GM19099 (cell line): ENCODE results near the gene XG.

ENCODE experiments used
- POLR2A ChIP-seq: IDR thresholded peaks from 3 replicates; pipeline ENCODE4 v1.6.1; 2011; ENCODE audit warnings: low read depth; ENCODE audit not compliant: insufficient read length; ENCODE audit errors: extremely low read depth

The XG gene

GRCh38 chrX:2767631-2768455 is 16.0 kb downstream of the XG start:
- no peak for TF ChIP-seq POLR2A

DNA sequence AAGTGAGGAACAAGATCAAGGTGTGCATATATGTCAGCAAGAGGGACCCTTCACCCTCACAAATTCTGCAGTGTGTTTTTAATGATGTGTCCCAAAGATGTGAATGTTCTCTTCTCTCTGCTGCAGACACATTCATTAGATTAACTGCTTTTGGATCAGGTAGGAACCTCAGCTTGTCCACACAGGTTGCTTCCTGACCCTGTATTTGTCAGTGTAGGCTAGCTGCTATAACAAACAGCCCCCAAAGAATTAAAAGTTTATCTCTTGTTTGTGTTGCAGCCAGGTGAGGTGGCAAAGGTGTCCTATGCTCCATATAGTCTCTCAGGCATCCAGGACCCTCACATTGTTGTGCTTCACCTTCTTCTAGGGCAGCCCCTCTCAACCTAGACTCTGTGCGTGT is 17.8 kb downstream of the XG start:
- TF ChIP-seq POLR2A = no peak

DNA sequence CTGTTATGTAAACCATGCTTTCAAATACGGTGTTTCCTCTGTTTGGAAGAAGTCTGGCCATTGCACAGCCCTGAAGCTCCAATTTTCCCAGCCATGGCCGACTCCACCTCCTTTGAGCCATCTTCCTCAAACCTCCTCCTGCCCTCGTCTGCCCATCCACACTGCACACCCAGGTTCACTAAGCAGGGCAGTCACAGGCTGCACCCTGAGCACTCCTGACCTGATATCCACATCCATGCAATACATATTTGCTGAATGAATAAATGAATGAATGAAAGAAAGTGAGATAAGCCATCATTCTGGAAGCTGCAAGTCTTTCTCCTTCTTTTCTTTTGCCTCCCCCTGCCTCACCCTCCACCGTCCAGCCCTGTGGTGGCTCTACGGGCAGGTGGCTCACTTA is 22.2 kb downstream of the XG start:
- TF ChIP-seq POLR2A = no peak

DNA sequence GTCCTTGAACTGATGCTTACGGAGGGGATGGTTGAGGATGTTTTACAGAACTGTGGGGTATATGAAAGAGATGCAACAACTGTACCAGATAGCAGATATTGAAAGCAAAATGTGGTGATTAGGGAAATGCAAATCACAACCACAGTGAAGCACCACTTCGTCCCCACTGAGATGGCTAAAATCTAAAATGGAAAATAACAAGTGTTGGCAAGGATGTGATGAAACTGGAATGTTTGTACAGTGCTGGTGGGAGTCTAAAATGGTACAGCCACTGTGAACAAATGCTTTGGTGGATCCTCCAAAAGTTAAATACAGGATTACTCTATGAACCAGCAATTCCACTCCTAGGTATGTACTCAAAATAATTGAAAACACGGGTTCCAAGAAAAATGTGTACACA is 22.9 kb downstream of the XG start:
- no peak for TF ChIP-seq POLR2A

- TF ChIP-seq POLR2A = no peak
These were observed 29.4 kb downstream of the XG start for GRCh38 chrX:2781226-2781571.

DNA sequence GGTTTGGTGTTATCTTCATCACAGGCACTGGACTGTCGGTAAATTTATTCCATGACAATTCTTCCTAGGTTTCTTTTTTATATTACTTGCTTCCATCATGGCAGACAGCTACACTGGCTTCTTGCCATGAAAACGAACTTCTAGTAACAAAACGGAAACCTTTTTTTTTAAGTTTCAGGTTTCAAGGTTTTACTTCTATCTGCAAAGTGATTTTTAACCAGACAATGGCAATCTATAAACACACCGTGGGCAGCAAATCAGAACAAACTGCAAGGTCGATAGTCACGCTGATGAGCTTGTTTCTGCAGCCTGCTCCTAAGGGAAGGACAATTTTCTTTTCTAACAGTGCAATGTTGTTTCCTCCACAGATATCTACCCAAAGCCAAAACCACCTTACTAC is 29.9 kb downstream of the XG start:
- no peak for TF ChIP-seq POLR2A

- no peak for TF ChIP-seq POLR2A
These were observed 30.3 kb downstream of the XG start for GRCh38 chrX:2782171-2782570.

- TF ChIP-seq POLR2A = no peak
These were observed 30.9 kb downstream of the XG start for GRCh38 chrX:2782778-2783177.

GRCh38 chrX:2784026-2784425 is 32.2 kb downstream of the XG start:
- no peak for TF ChIP-seq POLR2A

GRCh38 chrX:2785538-2785937 is 33.7 kb downstream of the XG start:
- no peak for TF ChIP-seq POLR2A

GRCh38 chrX:2788980-2789379 is 37.1 kb downstream of the XG start:
- TF ChIP-seq POLR2A = no peak

- no peak for TF ChIP-seq POLR2A
These were observed 37.7 kb downstream of the XG start for GRCh38 chrX:2789569-2789968.

DNA sequence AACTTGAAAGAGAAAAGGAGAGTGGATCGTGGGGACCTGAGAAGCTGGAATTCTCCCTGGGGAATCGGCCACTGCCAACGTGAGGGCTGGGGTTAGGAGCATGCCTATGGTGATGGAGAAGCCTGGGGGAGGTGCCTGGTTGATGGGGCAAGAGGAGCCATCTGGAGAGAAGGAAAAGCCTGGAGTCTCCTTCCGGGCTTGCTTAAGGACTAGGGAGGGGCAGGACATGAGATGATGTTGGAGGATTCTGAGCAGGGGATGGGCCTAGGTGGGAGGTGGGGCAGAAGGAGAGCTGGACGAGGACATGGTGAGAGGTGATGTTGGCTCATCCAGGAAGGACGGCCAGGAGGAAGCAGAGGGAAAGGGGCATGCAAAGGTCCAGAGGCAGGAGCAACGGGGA is 41.9 kb downstream of the XG start:
- TF ChIP-seq POLR2A = no peak

DNA sequence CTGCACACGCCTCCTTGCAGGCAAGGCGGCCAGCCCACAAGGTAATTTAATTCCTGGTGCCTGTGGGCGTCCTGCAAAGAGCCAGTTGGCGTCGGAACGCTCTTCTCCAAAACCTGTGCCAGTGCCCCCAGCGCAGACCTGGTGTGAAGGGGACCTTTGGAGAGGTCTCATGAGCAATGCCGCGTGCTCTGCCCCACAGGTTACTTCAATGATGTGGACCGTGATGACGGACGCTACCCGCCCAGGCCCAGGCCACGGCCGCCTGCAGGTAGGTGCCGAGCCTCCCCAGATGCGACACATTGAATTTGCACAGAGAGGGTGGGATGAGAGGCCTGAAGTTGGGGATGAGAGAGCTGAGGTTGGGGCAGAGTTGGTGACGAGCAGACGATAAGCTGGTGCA is 42.5 kb downstream of the XG start:
- no peak for TF ChIP-seq POLR2A

- TF ChIP-seq POLR2A = no peak
These were observed 47.5 kb downstream of the XG start for GRCh38 chrX:2799369-2799768.

DNA sequence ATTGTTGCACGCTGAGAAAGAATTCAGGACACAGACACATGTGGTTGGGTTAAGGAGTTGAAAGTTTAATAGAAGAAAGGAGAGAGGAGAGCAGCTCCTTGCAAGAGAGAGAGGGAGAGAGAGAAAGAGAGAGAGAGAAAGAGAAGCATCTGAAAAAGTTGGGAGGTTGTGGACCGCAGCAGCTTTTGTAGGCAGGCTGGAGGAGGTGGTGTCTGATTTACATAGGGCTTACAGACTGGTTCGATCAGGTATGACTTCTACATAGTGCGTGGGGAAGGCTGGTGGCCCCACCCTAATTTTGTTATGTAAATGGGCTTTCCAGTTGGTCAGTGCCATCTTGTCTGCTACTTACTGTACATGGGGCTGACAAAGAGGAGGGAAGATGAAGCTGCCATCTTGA is 49.4 kb downstream of the XG start:
- no peak for TF ChIP-seq POLR2A

GRCh38 chrX:2811271-2811670 is 59.4 kb downstream of the XG start:
- no peak for TF ChIP-seq POLR2A
